GM19023 (cell line): Measurements from ENCODE around the gene TMPRSS3.

Experiments used
- ATAC-seq: cut with Tn5 transposase; IDR thresholded peaks from one replicate; pipeline ENCODE4 v1.9.1; 2021; ENCODE audit warnings: mild to moderate bottlenecking, moderate library complexity; ENCODE audit not compliant: unreplicated experiment

The TMPRSS3 gene

GRCh38 chr21:42338729-42339715, 56.8 kb downstream of the TMPRSS3 start:
- ATAC-seq: no peak

- no peak for ATAC-seq
Observed at GRCh38 chr21:42337830-42338728, 57.8 kb downstream of the TMPRSS3 start.

GRCh38 chr21:42337276-42337675, 58.6 kb downstream of the TMPRSS3 start:
- ATAC-seq: no peak

GRCh38 chr21:42336054-42336453, 59.8 kb downstream of the TMPRSS3 start:
- no peak for ATAC-seq

- ATAC-seq: no peak
Observed at GRCh38 chr21:42332557-42333317, 63.1 kb downstream of the TMPRSS3 start.

- no peak for ATAC-seq
Observed at GRCh38 chr21:42331660-42332059, 64.2 kb downstream of the TMPRSS3 start.

- no peak for ATAC-seq
Observed at GRCh38 chr21:42330380-42331371, 65.2 kb downstream of the TMPRSS3 start.

- no peak for ATAC-seq
Observed at GRCh38 chr21:42324896-42325295, 71.0 kb downstream of the TMPRSS3 start.
